H7 (cell line): ENCODE data around the gene CHAT. TPM values are rescaled to one million over a fixed set of nuclear protein-coding genes. Genes with fewer than 3 reads are reported as not detected.

Experiments used
- DNase-seq: peaks from one replicate; pipeline ENCODE4 v3.0.0; 2012
- H3K27me3 ChIP-seq: 2 replicates; pipeline ENCODE4 v1.6.0; 2011; ENCODE audit warnings: mild to moderate bottlenecking, low read length; ENCODE audit not compliant: control insufficient read depth, insufficient read depth
- H3K36me3 ChIP-seq: replicated peaks from 2 replicates; pipeline ENCODE4 v1.5.1; 2011; ENCODE audit warnings: low read length; ENCODE audit not compliant: control insufficient read depth, insufficient read depth
- H3K4me3 ChIP-seq: 2 replicates; pipeline ENCODE4 v1.5.1; 2011; ENCODE audit warnings: low read depth, mild to moderate bottlenecking, control low read depth, low read length, moderate library complexity; ENCODE audit not compliant: insufficient read depth
- total RNA-seq: library from RNA; depleted of rRNA; stranded (reverse); fragments of >200 nt; shearing (Covaris generic); gene quantifications from 2 replicates; pipeline ENCODE4 v1.2.3, GENCODE V29; 2014; rRNA removed

CHAT gene
- total RNA-seq, 1 experiment from 2014 or later = not detected

GRCh38 chr10:49709934-49710333 lies 96.1 kb downstream of the CHAT start:
- Histone ChIP-seq H3K4me3 (no peak overlapping the region), H3K36me3 (no peaks in the 10 kb centered on the region), H3K27me3 (no peaks in the 10 kb centered on the region)
- no peak for DNase-seq

- no peak for DNase-seq
- Histone ChIP-seq H3K27me3 (no peaks in the 10 kb centered on the region), H3K4me3 (no peak overlapping the region), H3K36me3 (no peaks in the 10 kb centered on the region)
Measured at GRCh38 chr10:49710966-49711365, 97.1 kb downstream of the CHAT start.

GRCh38 chr10:49711481-49711880 lies 97.6 kb downstream of the CHAT start:
- DNase-seq = no peak
- Histone ChIP-seq H3K27me3 (no peaks in the 10 kb centered on the region), H3K36me3 (no peaks in the 10 kb centered on the region), H3K4me3 (no peak overlapping the region)

GRCh38 chr10:49713266-49713665 lies 99.4 kb downstream of the CHAT start:
- H3K27me3 ChIP-seq = no peaks in the 10 kb centered on the region
- no peaks in the 10 kb centered on the region for H3K36me3 ChIP-seq

More at GRCh38 chr10:49713266-49713665, 99.4 kb downstream of the CHAT start:
- DNase-seq = no peak
- no peak overlapping the region for H3K4me3 ChIP-seq

Other genes with a start within 250 kb of the CHAT start
- gene DRGX, start 217.9 kb upstream of the CHAT start, total RNA-seq = not detected in 2 replicates
- 3.2 and 5.4 TPM in 2 replicates for gene ERCC6, start 74.9 kb upstream of the CHAT start, total RNA-seq
- not detected in 2 replicates for gene SLC18A3, start 3.7 kb upstream of the CHAT start, total RNA-seq
- not detected in 2 replicates for gene C10orf53, start 65.6 kb downstream of the CHAT start, total RNA-seq
- 26.3 and 31.9 TPM in 2 replicates for gene OGDHL, start 148.3 kb downstream of the CHAT start, total RNA-seq